H1 (cell line): ENCODE data around the gene RFNG. TPM values are rescaled to one million over a fixed set of nuclear protein-coding genes. Genes with fewer than 3 reads are reported as not detected.

ENCODE experiments used
- BACH1 ChIP-seq: IDR thresholded peaks from 2 replicates; pipeline ENCODE4 v1.6.1; 2012; ENCODE audit warnings: low read length, improper control_type of control experiment
- BRCA1 ChIP-seq: IDR thresholded peaks from 2 replicates; pipeline ENCODE4 v1.6.1; 2012; ENCODE audit warnings: low read depth, low read length, improper control_type of control experiment
- CBX5 ChIP-seq: fragments of 300-800, 300-1000 bp; sonication (generic); IDR thresholded peaks from 2 replicates; pipeline ENCODE4 v1.7.1; 2016; ENCODE audit warnings: antibody characterized with exemption, low read length, low read depth
- CHD2 ChIP-seq: IDR thresholded peaks from 2 replicates; pipeline ENCODE4 v1.6.1; 2012; ENCODE audit warnings: low read length, improper control_type of control experiment
- CREB1 ChIP-seq: IDR thresholded peaks from 2 replicates; pipeline ENCODE4 v1.6.1; 2012; ENCODE audit warnings: inconsistent platforms
- CTCF ChIP-seq, 3 experiments: IDR thresholded peaks; 1 replicate in 2 of 3; 2 replicates in 1 of 3; pipeline versions ENCODE4 v1.5.1 to v1.6.1; 2011; ENCODE audit warnings: low read length in 3 of 3, mild to moderate bottlenecking in 3 of 3, inconsistent platforms in 2 of 3, low read depth in 1 of 3, moderate library complexity in 1 of 3; ENCODE audit not compliant: insufficient read depth in 1 of 3; ENCODE audit errors: control extremely low read depth in 1 of 3
- FOSL1 ChIP-seq: IDR thresholded peaks from 2 replicates; pipeline ENCODE4 v1.6.1; 2011; ENCODE audit warnings: mild to moderate bottlenecking, low read depth, low read length, moderate library complexity; ENCODE audit not compliant: insufficient read depth
- GABPA ChIP-seq: IDR thresholded peaks from 2 replicates; pipeline ENCODE4 v1.6.1; 2011; ENCODE audit warnings: mild to moderate bottlenecking, low read length, moderate library complexity, borderline replicate concordance; ENCODE audit not compliant: insufficient read depth
- HDAC6 ChIP-seq: IDR thresholded peaks from one replicate; pipeline ENCODE4 v1.7.1; 2012; ENCODE audit warnings: low read depth, mild to moderate bottlenecking, inconsistent platforms, low read length, moderate library complexity
- JUN ChIP-seq: IDR thresholded peaks from 2 replicates; pipeline ENCODE4 v1.6.1; 2011; ENCODE audit warnings: low read depth, mild to moderate bottlenecking, improper control_type of control experiment, low read length
- KDM1A ChIP-seq: fragments of 200-600, 300-600 bp; sonication (generic); IDR thresholded peaks from 2 replicates; pipeline ENCODE4 v1.7.1; 2016; ENCODE audit warnings: mild to moderate bottlenecking, low read length, borderline replicate concordance
- KDM5A ChIP-seq: fragments of 200-600 bp; IDR thresholded peaks from 2 replicates; pipeline ENCODE4 v1.7.1; 2012; ENCODE audit warnings: mild to moderate bottlenecking, low read length, inconsistent platforms, mixed read lengths
- MAFK ChIP-seq: IDR thresholded peaks from 2 replicates; pipeline ENCODE4 v1.6.1; 2012; ENCODE audit warnings: low read depth, mild to moderate bottlenecking, improper control_type of control experiment, low read length
- PHF8 ChIP-seq: fragments of 200-600 bp; sonication (generic); conservative IDR thresholded peaks from 2 replicates; pipeline ENCODE4 v1.7.1; 2012; ENCODE audit warnings: low read depth, mild to moderate bottlenecking, inconsistent platforms, low read length, moderate library complexity
- RFX5 ChIP-seq: IDR thresholded peaks from 2 replicates; pipeline ENCODE4 v1.6.1; 2011; ENCODE audit warnings: low read depth, low read length, improper control_type of control experiment, borderline replicate concordance
- SP1 ChIP-seq: IDR thresholded peaks from 2 replicates; pipeline ENCODE4 v1.6.1; 2011; ENCODE audit warnings: low read depth, low read length
- SP4 ChIP-seq: IDR thresholded peaks from 2 replicates; pipeline ENCODE4 v1.6.1; 2012; ENCODE audit warnings: low read length, inconsistent platforms
- TAF7 ChIP-seq: optimal IDR thresholded peaks from 2 replicates; pipeline ENCODE3; 2011; ENCODE audit warnings: low read depth, mild to moderate bottlenecking, inconsistent platforms, low read length, moderate library complexity, borderline replicate concordance
- TEAD4 ChIP-seq: IDR thresholded peaks from 2 replicates; pipeline ENCODE4 v1.6.1; 2012; ENCODE audit warnings: low read depth, low read length, inconsistent platforms, mixed read lengths
- USF2 ChIP-seq: IDR thresholded peaks from 2 replicates; pipeline ENCODE4 v1.6.1; 2011; ENCODE audit warnings: low read length, improper control_type of control experiment
- YY1 ChIP-seq: IDR thresholded peaks from 2 replicates; pipeline ENCODE4 v1.6.1; 2011; ENCODE audit warnings: low read depth, mild to moderate bottlenecking, low read length
- ZNF274 ChIP-seq: IDR thresholded peaks from 2 replicates; pipeline ENCODE4 v1.7.0; 2012; ENCODE audit warnings: low read length, borderline replicate concordance; ENCODE audit errors: extremely low read depth
- polyA plus RNA-seq, 7 experiments: library from polyadenylated mRNA; depleted of rRNA in 3 of 7; stranded (reverse) in 5 of 7; unstranded in 2 of 7; fragments of >200 nt in 5 of 7; fragments of 200-250 nt in 2 of 7; gene quantifications; 1 replicate in 5 of 7; 2 replicates in 1 of 7; 4 replicates in 1 of 7; pipeline versions ENCODE4 v1.2.1 to v1.2.3, GENCODE V29; 2011 to 2013; ENCODE audit warnings: missing spikeins in 2 of 7, mixed read lengths in 2 of 7
- total RNA-seq: library from RNA; stranded (reverse); fragmentation: NEBNext Ultra II Directional; extraction: Animal tissue kit (Norgen Biotek cat#: 25700); gene quantifications from 2 replicates; pipeline ENCODE4 v1.2.1, GENCODE V29; 2021

Gene RFNG
- total and polyA plus RNA-seq, 2 of the 8 experiments (the other 6 are each of a cell fraction or from before 2014, with no cell fraction given): 26.7 to 28.4 TPM

GRCh38 chr17:82065638-82066303 lies 14.2 kb upstream of the RFNG start, which contains the start of gene DUS1L (continued):
- TF ChIP-seq RFX5 (no peak), SP1 (no peak), SP4 (peak; percentile 54; the same call in 1 of the 2 replicates), TEAD4 (no peak), PHF8 (peak; percentile 66; the same call in 1 of the 2 replicates), USF2 (no peak), TAF7 (peak; percentile 90), BACH1 (no peak), HDAC6 (no peak), CBX5 (no peak), BRCA1 (no peak), KDM5A (peak; percentile 45; the same call in 1 of the 2 replicates), MAFK (no peak), YY1 (peak; percentile 65; the same call in 1 of the 2 replicates), GABPA (peak; percentile 99), CREB1 (peak; percentile 64), JUN (0 out of 2 replicates have a peak, but pooled peaks have one; percentile 44), CHD2 (peak; percentile 73), CTCF (IDR thresholded peaks at IDR 0.05; ENCODE audit: control extremely low read depth in 1 of 3, insufficient read depth in 1 of 3, low read depth in 1 of 3, low read length in 3 of 3) (no peak), ZNF274 (no peak), KDM1A (no peak), FOSL1 (no peak)
